Activated T-helper 9 cell treated with anti-CD3 and anti-CD28 coated beads, Interleukin-2, amount 50 U/mL, for 16 hours (primary cell): ENCODE results near the gene TMEM201.

Experiments used
- DNase-seq: peaks from one replicate; pipeline ENCODE4 v3.0.0-alpha.2; 2020; ENCODE audit warnings: low read depth

Gene TMEM201

GRCh38 chr1:9653491-9654050 is 64.9 kb downstream of the TMEM201 start:
- no peak for DNase-seq

- no peak for DNase-seq
Observed at GRCh38 chr1:9654051-9654833, 65.5 kb downstream of the TMEM201 start.

GRCh38 chr1:9654834-9655723 is 66.4 kb downstream of the TMEM201 start:
- no peak for DNase-seq

- no peak for DNase-seq
Observed at GRCh38 chr1:9655836-9656235, 67.1 kb downstream of the TMEM201 start.

GRCh38 chr1:9657521-9658032 is 68.9 kb downstream of the TMEM201 start:
- no peak for DNase-seq

GRCh38 chr1:9658199-9658598 is 69.5 kb downstream of the TMEM201 start:
- no peak for DNase-seq

GRCh38 chr1:9659328-9659727 is 70.6 kb downstream of the TMEM201 start:
- no peak for DNase-seq

GRCh38 chr1:9663257-9663656 is 74.5 kb downstream of the TMEM201 start:
- no peak for DNase-seq
